HEK293T (cell line): Measurements from ENCODE around the gene POPDC2.

Experiments
- CTCF ChIA-PET: fragments of 350-600 bp; formaldehyde crosslinking; extraction: SDS; loops from one replicate; lab custom pipeline; 2021; ENCODE audit warnings: antibody characterized with exemption, inconsistent platforms; lab: Yijun Ruan, JAX
- POLR2A ChIA-PET: fragments of 350-600 bp; formaldehyde crosslinking; extraction: SDS; loops from one replicate; lab custom pipeline; 2020; ENCODE audit warnings: antibody characterized with exemption, inconsistent platforms; lab: Yijun Ruan, JAX
- DNase-seq: peaks from one replicate; pipeline ENCODE4 v3.0.0; 2012; ENCODE audit warnings: mixed read lengths; ENCODE audit errors: extremely low spot score
- ARNT ChIP-seq: fragments of 450-650 bp; IDR thresholded peaks from 2 replicates; pipeline ENCODE4 v1.6.1; 2017; ENCODE audit warnings: mild to moderate bottlenecking
- BHLHE40 ChIP-seq: fragments of 450-650 bp; IDR thresholded peaks from 2 replicates; pipeline ENCODE4 v1.6.1; 2016; ENCODE audit warnings: mild to moderate bottlenecking, moderate library complexity, borderline replicate concordance
- CTBP1 ChIP-seq: fragments of 450-650 bp; IDR thresholded peaks from 2 replicates; pipeline ENCODE4 v1.6.1; 2016; ENCODE audit warnings: borderline replicate concordance
- ELF4 ChIP-seq: fragments of 450-650 bp; IDR thresholded peaks from 2 replicates; pipeline ENCODE4 v1.6.1; 2017; ENCODE audit warnings: antibody characterized with exemption
- FOXA1 ChIP-seq: fragments of 450-650 bp; IDR thresholded peaks from 2 replicates; pipeline ENCODE4 v1.6.1; 2016; ENCODE audit warnings: mild to moderate bottlenecking
- FOXK2 ChIP-seq: fragments of 450-650 bp; IDR thresholded peaks from 2 replicates; pipeline ENCODE4 v1.6.1; 2016; ENCODE audit warnings: mild to moderate bottlenecking
- FOXM1 ChIP-seq: fragments of 450-650 bp; IDR thresholded peaks from 2 replicates; pipeline ENCODE4 v1.6.1; 2017; ENCODE audit warnings: mild to moderate bottlenecking, borderline replicate concordance
- HDGF ChIP-seq: fragments of 450-650 bp; IDR thresholded peaks from 2 replicates; pipeline ENCODE4 v1.6.1; 2017; ENCODE audit warnings: antibody characterized with exemption, borderline replicate concordance
- L3MBTL2 ChIP-seq: fragments of 450-650 bp; conservative IDR thresholded peaks from 2 replicates; pipeline ENCODE4 v1.6.1; 2016; ENCODE audit warnings: mild to moderate bottlenecking
- LEF1 ChIP-seq: fragments of 450-650 bp; IDR thresholded peaks from 2 replicates; pipeline ENCODE4 v1.6.1; 2017; ENCODE audit warnings: mild to moderate bottlenecking, borderline replicate concordance
- NFRKB ChIP-seq: fragments of 450-650 bp; IDR thresholded peaks from 2 replicates; pipeline ENCODE4 v1.6.1; 2016; ENCODE audit warnings: mild to moderate bottlenecking, moderate library complexity
- PKNOX1 ChIP-seq: fragments of 450-650 bp; IDR thresholded peaks from 2 replicates; pipeline ENCODE4 v1.6.1; 2016
- SP1 ChIP-seq: fragments of 450-650 bp; IDR thresholded peaks from 2 replicates; pipeline ENCODE4 v1.6.1; 2017
- SUZ12 ChIP-seq: fragments of 450-650 bp; IDR thresholded peaks from 2 replicates; pipeline ENCODE4 v1.6.1; 2016; ENCODE audit warnings: mild to moderate bottlenecking
- TARDBP ChIP-seq: fragments of 450-650 bp; IDR thresholded peaks from 2 replicates; pipeline ENCODE4 v1.6.1; 2016
- ZNF384 ChIP-seq: fragments of 450-650 bp; IDR thresholded peaks from 2 replicates; pipeline ENCODE4 v1.6.1; 2016

The POPDC2 gene

GRCh38 chr3:119630128-119630879 is 30.1 kb downstream of the POPDC2 start:
- no peak for DNase-seq
- TF ChIP-seq SUZ12 (no peak), HDGF (no peak), ZNF384 (no peak), SP1 (no peak), ELF4 (no peak), FOXA1 (no peak), LEF1 (no peak), PKNOX1 (no peak), NFRKB (no peak), BHLHE40 (no peak), L3MBTL2 (no peak), CTBP1 (no peak), FOXM1 (no peak), ARNT (no peak), FOXK2 (no peak)
- CTCF ChIA-PET, result no interaction called here
- POLR2A ChIA-PET, result interaction anchor here (0.7 kb wide), 1 partner anchor 46 kb away, joined by 3 read pairs; no protein-coding TSS in a partner anchor

GRCh38 chr3:119628816-119629445 is 31.5 kb downstream of the POPDC2 start:
- DNase-seq, result no peak
- ChIA-PET POLR2A (no interaction called here), CTCF (no interaction called here)
- TF ChIP-seq FOXK2 (no peak), L3MBTL2 (no peak), SP1 (no peak), CTBP1 (no peak), PKNOX1 (no peak), HDGF (no peak), FOXA1 (no peak), ELF4 (no peak), SUZ12 (no peak), FOXM1 (no peak), ZNF384 (no peak), LEF1 (no peak), BHLHE40 (no peak), ARNT (no peak)

GRCh38 chr3:119628390-119628789 is 32.0 kb downstream of the POPDC2 start:
- ChIA-PET CTCF (no interaction called here), POLR2A (no interaction called here)
- no peak for DNase-seq
- no peak for TF ChIP-seq TARDBP
- TF ChIP-seq SUZ12, result no peak
- no peak for TF ChIP-seq LEF1
- TF ChIP-seq BHLHE40, result no peak
- TF ChIP-seq L3MBTL2, result no peak
- TF ChIP-seq ARNT, result no peak
- TF ChIP-seq ELF4, result no peak
- no peak for TF ChIP-seq HDGF
- no peak for TF ChIP-seq FOXA1
- no peak for TF ChIP-seq PKNOX1
- TF ChIP-seq SP1, result no peak
- no peak for TF ChIP-seq ZNF384
- TF ChIP-seq CTBP1, result no peak
- TF ChIP-seq FOXK2, result no peak

GRCh38 chr3:119627461-119627860 is 32.9 kb downstream of the POPDC2 start:
- CTCF ChIA-PET, result no interaction called here
- POLR2A ChIA-PET, result interaction anchor here (0.6 to 0.7 kb wide), 2 partner anchors 11 to 14 kb away, joined by 3 to 4 read pairs; no protein-coding TSS in a partner anchor
- TF ChIP-seq NFRKB, result no peak
- TF ChIP-seq LEF1, result no peak
- TF ChIP-seq BHLHE40, result no peak
- TF ChIP-seq PKNOX1, result no peak
- TF ChIP-seq SP1, result no peak
- TF ChIP-seq FOXK2, result no peak
- TF ChIP-seq L3MBTL2, result no peak
- TF ChIP-seq TARDBP, result no peak
- DNase-seq, result no peak

- TF ChIP-seq NFRKB, result no peak
- TF ChIP-seq BHLHE40, result no peak
- no peak for TF ChIP-seq CTBP1
- TF ChIP-seq LEF1, result no peak
- no peak for TF ChIP-seq ZNF384
- no peak for TF ChIP-seq HDGF
- no peak for TF ChIP-seq FOXK2
- no peak for TF ChIP-seq FOXA1
- no peak for TF ChIP-seq TARDBP
- TF ChIP-seq PKNOX1, result no peak
- no peak for TF ChIP-seq SUZ12
- TF ChIP-seq ARNT, result no peak
- no peak for TF ChIP-seq FOXM1
- no peak for TF ChIP-seq ELF4
- no peak for TF ChIP-seq L3MBTL2
- no peak for TF ChIP-seq SP1
- CTCF ChIA-PET, result no interaction called here
- no peak for DNase-seq
- POLR2A ChIA-PET, result no interaction called here
Measured at GRCh38 chr3:119626196-119626595, 34.2 kb downstream of the POPDC2 start.
